ENCODE measurements around the gene SPTSSA. TPM values are rescaled to one million over a fixed set of nuclear protein-coding genes. Genes with fewer than 3 reads are reported as not detected.
"Not testable (repeated sequence)": the region's sequence is repeated elsewhere in the genome, so short reads cannot be mapped to it uniquely, and the experiment has no call there.

The SPTSSA gene
- total RNA-seq, 1 experiment from 2014 or later: 36.3 TPM

GRCh38 chr14:34472706-34473279, 10.8 kb upstream of the SPTSSA start:
- DNase-seq (ENCODE audit: low read depth): no peak

GRCh38 chr14:34470319-34470718, 8.3 kb upstream of the SPTSSA start:
- DNase-seq (ENCODE audit: low read depth): no peak

- DNase-seq (ENCODE audit: low read depth): no peak
These were observed 4.7 kb upstream of the SPTSSA start for GRCh38 chr14:34466691-34467090.

- peak; percentile 51 for DNase-seq (ENCODE audit: low read depth)
These were observed 3.2 kb upstream of the SPTSSA start for GRCh38 chr14:34465069-34465859.

DNA sequence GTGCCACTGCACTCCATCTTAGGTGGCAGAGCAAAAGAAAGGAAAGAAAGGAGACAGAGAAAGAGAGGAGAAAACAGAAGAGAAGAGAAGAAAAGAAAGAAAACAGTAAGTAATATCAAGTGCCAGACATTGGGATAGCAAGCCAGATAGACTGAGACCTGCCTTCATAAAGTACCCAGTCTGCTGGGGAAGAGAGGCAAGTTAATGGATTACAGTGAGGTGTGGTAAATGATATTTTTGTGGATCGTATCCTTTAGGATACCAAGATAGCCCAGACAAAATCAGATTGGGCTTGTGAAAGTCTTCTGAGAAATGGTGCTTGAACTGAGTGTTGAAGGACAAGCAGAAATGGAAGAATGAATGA, 1.5 kb upstream of the SPTSSA start:
- no peak for DNase-seq (ENCODE audit: low read depth)

- peak; percentile 56 for DNase-seq (ENCODE audit: low read depth)
These were observed 507 bp downstream of the SPTSSA start for GRCh38 chr14:34461334-34462131.

GRCh38 chr14:34460841-34461240, 1.2 kb downstream of the SPTSSA start:
- no peak for DNase-seq (ENCODE audit: low read depth)

- no peak for DNase-seq (ENCODE audit: low read depth)
These were observed 1.7 kb downstream of the SPTSSA start for GRCh38 chr14:34460295-34460694.

GRCh38 chr14:34457186-34457585, 4.9 kb downstream of the SPTSSA start:
- no peak for DNase-seq (ENCODE audit: low read depth)

DNA sequence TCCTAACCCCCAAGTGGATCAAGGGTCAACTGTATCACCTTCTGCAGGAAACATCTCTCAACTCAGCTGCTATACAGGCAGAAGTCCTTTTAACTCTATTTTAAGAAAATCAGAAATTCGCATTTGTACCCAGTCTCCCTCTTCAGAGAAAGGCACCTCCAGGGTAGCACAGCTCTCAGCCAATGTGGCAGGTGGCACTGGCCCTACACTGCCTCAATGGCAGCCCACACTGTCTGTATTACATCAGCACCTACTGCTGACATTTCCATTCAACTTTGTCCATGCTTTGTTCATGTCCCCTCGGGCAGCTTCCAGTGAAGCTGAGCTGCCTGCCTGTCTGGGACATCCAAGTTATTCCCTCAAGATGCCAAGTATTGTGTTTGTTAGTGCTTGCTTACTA, 8.8 kb downstream of the SPTSSA start:
- no peak for DNase-seq (ENCODE audit: low read depth)

DNA sequence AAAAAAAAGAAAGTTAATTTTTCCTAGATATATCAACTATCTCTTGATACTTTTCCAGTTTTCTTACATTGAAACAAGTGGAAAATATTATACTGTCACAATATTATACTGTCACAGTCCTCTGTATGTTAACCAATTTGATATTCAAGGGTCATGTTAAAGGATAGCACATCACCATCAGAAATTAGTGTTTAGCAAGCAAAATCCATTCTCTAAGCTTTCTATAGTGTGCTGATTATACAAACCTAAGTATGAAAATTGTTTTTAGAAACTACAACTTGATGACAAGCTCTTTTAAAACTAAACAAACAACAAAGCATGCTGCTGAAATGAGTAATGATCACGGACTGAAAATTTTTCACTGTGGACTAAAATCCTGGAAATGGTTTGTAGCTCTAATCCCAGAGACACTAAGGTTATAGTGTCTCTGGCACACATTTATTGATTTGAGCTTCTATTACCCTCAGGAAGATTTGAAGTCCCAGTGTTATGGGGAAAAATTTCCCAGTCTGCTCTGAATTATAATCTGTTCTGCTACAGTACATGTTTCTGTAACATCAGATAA, 9.7 kb downstream of the SPTSSA start:
- no peak for DNase-seq (ENCODE audit: low read depth)

- DNase-seq (ENCODE audit: low read depth): no peak
These were observed 11.1 kb downstream of the SPTSSA start for GRCh38 chr14:34450958-34451357.

DNA sequence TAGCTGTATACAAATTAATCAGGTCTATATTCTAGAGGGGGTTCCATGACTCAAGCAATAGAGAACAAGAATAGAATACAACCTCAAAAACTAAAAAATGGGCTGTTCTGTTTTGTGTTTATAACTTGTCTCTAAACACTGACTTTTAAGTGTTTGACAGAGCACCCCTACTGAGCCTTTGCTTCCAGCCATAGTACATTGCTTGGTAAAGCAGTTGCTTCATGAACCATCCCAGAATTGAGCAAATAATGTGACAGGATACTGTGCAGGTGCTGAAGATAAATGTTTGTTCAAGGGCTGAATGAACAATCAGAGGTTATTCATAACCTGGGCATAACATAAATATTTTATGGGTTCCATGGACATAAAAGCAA, 11.5 kb downstream of the SPTSSA start:
- DNase-seq (ENCODE audit: low read depth): no peak

DNA sequence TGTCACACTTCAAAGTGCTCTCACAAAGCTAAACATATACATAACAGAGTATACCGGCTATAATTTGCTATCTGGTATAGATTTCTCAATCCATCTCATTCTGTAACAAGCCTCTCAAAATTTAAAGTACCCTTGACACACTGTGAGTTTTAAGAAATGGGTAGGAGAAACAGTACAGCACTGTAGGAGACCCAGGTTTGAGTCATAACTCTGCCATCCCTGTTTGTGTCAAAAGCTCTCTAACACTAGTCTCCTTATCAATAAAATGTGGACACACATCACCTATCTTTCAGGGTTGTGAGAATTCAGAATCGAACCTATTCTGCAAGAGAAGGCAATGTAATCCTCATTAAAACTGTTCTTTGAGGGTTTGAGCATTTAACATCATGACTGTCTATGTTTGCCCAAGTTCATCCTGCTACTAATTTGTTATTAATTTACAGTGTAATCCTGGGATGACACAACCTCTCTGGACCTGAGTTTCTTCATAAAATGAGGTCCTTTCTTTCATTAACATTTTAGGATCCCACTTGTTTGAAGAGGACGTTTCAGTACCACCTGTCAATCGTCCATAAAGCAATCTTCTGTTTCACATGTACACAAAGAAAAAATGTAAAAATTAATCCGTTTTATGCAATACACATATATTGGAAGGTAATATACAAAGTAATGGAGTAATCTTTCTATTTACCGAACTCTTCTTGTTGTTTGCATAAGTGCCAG, 12.1 kb downstream of the SPTSSA start:
- no peak for DNase-seq (ENCODE audit: low read depth)

DNA sequence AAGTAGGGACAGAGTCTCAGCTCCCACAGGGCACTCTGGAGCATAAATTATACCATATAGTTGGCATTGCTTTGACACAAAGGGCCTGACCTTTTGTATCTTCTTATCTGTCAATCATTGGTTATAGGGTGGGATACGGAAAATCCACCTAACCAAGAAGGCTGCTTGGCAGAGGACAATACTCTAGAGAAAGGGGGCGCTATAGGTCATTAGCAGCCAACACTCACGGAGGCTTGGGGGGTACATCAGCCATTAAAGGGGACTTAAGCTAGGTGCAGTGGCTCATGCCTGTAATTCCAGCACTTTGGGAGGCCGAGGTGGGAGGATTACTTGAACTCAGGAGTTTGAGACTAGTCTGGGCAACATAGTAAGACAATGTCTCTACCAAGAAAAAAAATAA, 22.9 kb downstream of the SPTSSA start:
- no peak for DNase-seq (ENCODE audit: low read depth)

- no peak for DNase-seq (ENCODE audit: low read depth)
These were observed 23.6 kb downstream of the SPTSSA start for GRCh38 chr14:34438438-34438837.

DNA sequence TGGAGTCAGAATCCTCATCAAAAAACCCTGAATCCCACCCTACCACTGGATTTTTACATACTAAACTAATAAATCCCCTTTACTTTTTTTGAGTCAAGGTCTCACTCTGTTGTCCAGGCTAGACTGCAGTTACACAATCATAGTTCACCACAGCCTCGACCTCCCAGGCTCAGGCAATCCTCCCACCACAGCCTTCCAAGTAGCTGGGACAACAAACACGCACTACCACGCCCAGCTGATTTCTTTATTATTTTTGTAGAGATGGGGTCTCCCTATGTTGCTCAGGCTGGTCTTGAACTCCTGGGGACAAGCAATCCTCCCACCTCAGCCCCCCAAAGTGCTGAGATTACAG, 24.3 kb downstream of the SPTSSA start:
- DNase-seq (ENCODE audit: low read depth): no peak

DNA sequence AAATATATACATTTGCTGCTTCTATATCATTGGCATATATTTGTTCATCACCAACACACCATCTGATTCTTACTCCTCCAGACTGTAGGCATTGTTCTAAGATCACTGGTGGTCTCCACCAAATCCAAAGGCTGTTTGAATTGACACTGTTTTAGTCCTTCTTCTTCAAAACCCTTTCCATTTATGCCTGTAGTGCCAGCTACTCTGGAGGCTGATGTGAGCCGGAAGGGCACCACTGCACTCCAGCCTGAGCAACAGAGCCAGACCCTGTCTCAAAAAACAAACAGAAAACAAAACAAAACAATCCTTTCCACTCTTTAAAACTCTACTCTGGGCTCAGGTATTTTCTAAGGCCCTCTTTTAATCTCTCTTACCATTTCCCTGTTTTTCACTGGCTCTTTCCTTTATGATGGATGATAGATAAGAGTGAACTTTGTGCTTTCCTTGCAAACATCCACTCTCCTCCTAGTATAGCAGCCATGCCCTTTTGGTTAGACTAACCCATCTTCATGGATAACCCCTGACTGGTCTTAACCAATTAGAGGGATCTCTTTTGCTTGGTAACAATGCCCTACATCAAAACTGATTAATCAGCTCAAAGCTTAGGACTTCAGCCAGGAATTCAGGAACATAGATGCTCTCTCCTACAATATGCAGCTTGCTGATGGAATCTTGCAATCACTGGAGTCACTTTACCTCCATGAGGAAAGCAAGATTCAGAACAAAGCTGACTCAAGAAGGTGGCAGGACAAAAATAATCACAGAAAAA, 24.9 kb downstream of the SPTSSA start:
- DNase-seq (ENCODE audit: low read depth): no peak

- peak; percentile 11 for DNase-seq (ENCODE audit: low read depth)
These were observed 25.7 kb downstream of the SPTSSA start for GRCh38 chr14:34436118-34436905.

DNA sequence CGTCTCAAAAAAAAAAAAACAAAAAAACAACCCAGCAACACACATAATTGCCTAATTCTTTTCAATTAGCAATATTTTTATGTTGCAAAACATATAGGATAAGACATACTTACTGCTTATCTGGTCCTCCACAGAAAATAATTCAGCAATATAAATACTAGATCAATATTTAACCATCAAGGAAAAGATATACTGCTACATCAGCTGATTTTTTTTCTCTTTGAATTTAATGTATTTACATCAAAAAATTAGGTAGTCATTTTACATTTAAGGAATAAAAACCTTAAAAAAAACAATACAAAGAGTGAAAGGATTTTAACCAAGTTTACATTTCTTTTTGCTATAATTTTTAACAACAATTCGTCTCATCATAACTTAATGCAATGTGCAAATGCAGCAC, 28.1 kb downstream of the SPTSSA start:
- DNase-seq (ENCODE audit: low read depth): no peak

DNA sequence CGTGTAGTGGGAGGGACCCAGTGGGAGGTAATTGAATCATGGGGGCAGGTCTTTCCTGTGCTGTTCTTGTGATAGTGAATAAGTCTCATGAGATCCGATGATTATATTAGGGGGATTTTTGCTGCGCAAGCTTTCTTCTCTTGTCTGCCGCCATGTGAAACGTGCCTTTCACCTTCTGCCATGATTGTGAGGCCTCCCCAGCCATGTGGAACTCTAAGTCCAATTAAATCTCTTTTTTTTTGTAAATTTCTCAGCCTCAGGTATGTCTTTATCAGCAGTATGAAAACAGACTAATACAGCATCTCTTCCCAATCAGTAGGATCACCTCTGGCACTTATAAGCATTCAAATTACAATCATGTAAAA, 34.0 kb downstream of the SPTSSA start:
- not testable (repeated sequence) for DNase-seq (ENCODE audit: low read depth)
